ENCODE results near the gene GFM1. TPM values are rescaled to one million over a fixed set of nuclear protein-coding genes. Genes with fewer than 3 reads are reported as not detected.

GFM1 gene
- total RNA-seq, 1 experiment from 2014 or later: 44.5 TPM

- H3K27ac Mint-ChIP-seq: no peak overlapping the region
- ChIA-PET POLR2A (no interaction called here), CTCF (interaction anchor here (1.1 kb wide), 1 partner anchor 24 kb away, joined by 4 read pairs; no protein-coding TSS in a partner anchor)
- H3K9me3 Mint-ChIP-seq: no peaks in the 10 kb centered on the region
- H3K27me3 Mint-ChIP-seq (ENCODE audit: low read depth): no peaks in the 10 kb centered on the region
- H3K4me1 Mint-ChIP-seq: 0 out of 2 replicates have a peak, but pooled peaks cover 5% of the 10 kb centered on the region
- ATAC-seq: no peak
- no peak for DNase-seq (ENCODE audit: low spot score)
- no peak for TF ChIP-seq NR1H2 (CRISPR knock-in tag; IDR thresholded peaks at IDR 0.05)
- no peak for TF ChIP-seq JAZF1 (CRISPR knock-in tag; IDR thresholded peaks at IDR 0.05)
- TF ChIP-seq PRDM15 (CRISPR knock-in tag; IDR thresholded peaks at IDR 0.05): no peak
- no peak for TF ChIP-seq PREB (CRISPR knock-in tag; IDR thresholded peaks at IDR 0.05; ENCODE audit: borderline replicate concordance)
- no peak for TF ChIP-seq ZSCAN18 (CRISPR knock-in tag; IDR thresholded peaks at IDR 0.05)
- no peak for TF ChIP-seq ZNF512 (CRISPR knock-in tag; IDR thresholded peaks at IDR 0.05; ENCODE audit: borderline replicate concordance)
- no peak for TF ChIP-seq ATF1 (CRISPR knock-in tag; IDR thresholded peaks at IDR 0.05)
- no peak for TF ChIP-seq E2F1 (CRISPR knock-in tag; IDR thresholded peaks at IDR 0.05)
- no peak for TF ChIP-seq ELF4 (CRISPR knock-in tag; IDR thresholded peaks at IDR 0.05; ENCODE audit: low read depth)
- no peak for TF ChIP-seq ZNF671 (CRISPR knock-in tag; IDR thresholded peaks at IDR 0.05)
- no peak for TF ChIP-seq ZNF423 (CRISPR knock-in tag; IDR thresholded peaks at IDR 0.05)
- no peak for TF ChIP-seq SMAD3 (CRISPR knock-in tag; IDR thresholded peaks at IDR 0.05; ENCODE audit: borderline replicate concordance)
- no peak for TF ChIP-seq TEAD1 (CRISPR knock-in tag; IDR thresholded peaks at IDR 0.05)
- no peak for TF ChIP-seq ERG (CRISPR knock-in tag; IDR thresholded peaks at IDR 0.05)
- TF ChIP-seq CBFB (CRISPR knock-in tag; IDR thresholded peaks at IDR 0.05; ENCODE audit: low read depth): no peak
- TF ChIP-seq SMAD4 (CRISPR knock-in tag; IDR thresholded peaks at IDR 0.05): no peak
- TF ChIP-seq AFF4 (CRISPR knock-in tag; IDR thresholded peaks at IDR 0.05; ENCODE audit: borderline replicate concordance): no peak
- TF ChIP-seq ZNF232 (CRISPR knock-in tag; IDR thresholded peaks at IDR 0.05): no peak
- no peak overlapping the region for H3K4me3 Mint-ChIP-seq
- 0 out of 2 replicates have a peak, but pooled peaks cover 10% of the 10 kb centered on the region for H3K36me3 Mint-ChIP-seq
Observed at GRCh38 chr3:158703566-158703965, 59.2 kb downstream of the GFM1 start.
